Gastrocnemius medialis (tissue), 4 donors: ENCODE measurements around the gene CELF3.

ENCODE experiments used
- CTCF ChIP-seq, 5 experiments: fragments of 450-650 bp in 3 of 5; fragments of 200-600 bp in 2 of 5; sonication (generic) in 2 of 5; IDR thresholded peaks in 4 of 5; conservative IDR thresholded peaks in 1 of 5; 1 replicate in 4 of 5; 2 replicates in 1 of 5; pipeline ENCODE4 v1.5.1; 2016 to 2019; ENCODE audit warnings: antibody characterized with exemption in 5 of 5, mild to moderate bottlenecking in 3 of 5, moderate library complexity in 3 of 5
- POLR2A ChIP-seq, 2 donors: fragments of 450-650 bp; IDR thresholded peaks; one replicate each; pipeline ENCODE4 v1.6.1; 2017; ENCODE audit warnings: antibody characterized with exemption in 2 of 2, mild to moderate bottlenecking in 2 of 2, moderate library complexity in 2 of 2

- TF ChIP-seq CTCF (IDR thresholded peaks at IDR 0.05 in 4 of 5, conservative IDR thresholded peaks at IDR 0.05 in 1 of 5) (no peak), POLR2A (IDR thresholded peaks at IDR 0.05) (no peak)
Measured at GRCh38 chr1:151686561-151686960, 30.0 kb downstream of the CELF3 start.
